Activated naive CD8-positive, alpha-beta T cell treated with anti-CD3 and anti-CD28 coated beads for 36 hours (primary cell): ENCODE results near the gene NATD1. TPM values are rescaled to one million over a fixed set of nuclear protein-coding genes. Genes with fewer than 3 reads are reported as not detected.
"Not testable (repeated sequence)": the region's sequence is repeated elsewhere in the genome, so short reads cannot be mapped to it uniquely, and the experiment has no call there.

Source experiments
- DNase-seq: peaks from one replicate; pipeline ENCODE4 v3.0.0; 2021
- H3K27ac Mint-ChIP-seq: one replicate; pipeline ENCODE4 v1.8.0; 2022; ENCODE audit warnings: mild to moderate bottlenecking, moderate library complexity, mixed read lengths
- H3K27me3 Mint-ChIP-seq: one replicate; pipeline ENCODE4 v1.8.0; 2022; ENCODE audit warnings: mild to moderate bottlenecking, mixed read lengths
- H3K36me3 Mint-ChIP-seq: one replicate; pipeline ENCODE4 v1.8.0; 2021; ENCODE audit warnings: mild to moderate bottlenecking, mixed read lengths
- H3K4me1 Mint-ChIP-seq: one replicate; pipeline ENCODE4 v1.8.0; 2021; ENCODE audit warnings: mixed read lengths
- H3K4me3 Mint-ChIP-seq: one replicate; pipeline ENCODE4 v1.8.0; 2022; ENCODE audit warnings: mild to moderate bottlenecking, moderate library complexity, mixed read lengths
- H3K9me3 Mint-ChIP-seq: one replicate; pipeline ENCODE4 v1.8.0; 2022; ENCODE audit warnings: mixed read lengths
- total RNA-seq, 2 experiments: library from RNA; stranded (reverse); gene quantifications; one replicate each; pipeline ENCODE4 v1.2.3, GENCODE V29; 2021

NATD1 gene
- total RNA-seq, 2 experiments from 2014 or later, result 0.90 to 1.1 TPM

GRCh38 chr17:21231533-21231932, 21.7 kb downstream of the NATD1 start:
- Mint-ChIP-seq H3K27me3 (no peaks in the 10 kb centered on the region), H3K9me3 (no peaks in the 10 kb centered on the region), H3K36me3 (peaks cover 4% of the 10 kb centered on the region), H3K27ac (no peak overlapping the region), H3K4me3 (no peak overlapping the region), H3K4me1 (no peaks in the 10 kb centered on the region)
- DNase-seq, result no peak

GRCh38 chr17:21228845-21229244, 24.4 kb downstream of the NATD1 start:
- peaks cover 4% of the 10 kb centered on the region for H3K36me3 Mint-ChIP-seq
- no peak for DNase-seq
- H3K27ac Mint-ChIP-seq, result no peak overlapping the region
- H3K4me3 Mint-ChIP-seq, result no peak overlapping the region
- no peaks in the 10 kb centered on the region for H3K27me3 Mint-ChIP-seq
- no peaks in the 10 kb centered on the region for H3K9me3 Mint-ChIP-seq
- no peaks in the 10 kb centered on the region for H3K4me1 Mint-ChIP-seq

GRCh38 chr17:21228111-21228510, 25.1 kb downstream of the NATD1 start:
- DNase-seq, result no peak
- H3K36me3 Mint-ChIP-seq, result peaks cover 4% of the 10 kb centered on the region

GRCh38 chr17:21227277-21227676, 25.9 kb downstream of the NATD1 start:
- H3K4me1 Mint-ChIP-seq, H3K4me3 Mint-ChIP-seq, H3K9me3 Mint-ChIP-seq, H3K36me3 Mint-ChIP-seq, H3K27me3 Mint-ChIP-seq, H3K27ac Mint-ChIP-seq, DNase-seq: not testable (repeated sequence)

More at GRCh38 chr17:21228111-21228510, 25.1 kb downstream of the NATD1 start:
- Mint-ChIP-seq H3K27ac (no peak overlapping the region), H3K4me3 (no peak overlapping the region), H3K27me3 (no peaks in the 10 kb centered on the region), H3K9me3 (no peaks in the 10 kb centered on the region), H3K4me1 (no peaks in the 10 kb centered on the region)

- DNase-seq, result no peak
- Mint-ChIP-seq H3K27ac (no peak overlapping the region), H3K27me3 (no peaks in the 10 kb centered on the region), H3K9me3 (no peaks in the 10 kb centered on the region), H3K4me1 (peaks cover 5% of the 10 kb centered on the region), H3K4me3 (no peak overlapping the region), H3K36me3 (peaks cover 19% of the 10 kb centered on the region)
Measured at GRCh38 chr17:21223086-21223485, 30.1 kb downstream of the NATD1 start.

GRCh38 chr17:21218831-21219380, 34.3 kb downstream of the NATD1 start:
- Mint-ChIP-seq H3K27me3 (no peaks in the 10 kb centered on the region), H3K4me3 (no peak overlapping the region), H3K9me3 (no peaks in the 10 kb centered on the region), H3K27ac (no peak overlapping the region), H3K4me1 (peaks cover 36% of the 10 kb centered on the region), H3K36me3 (peaks cover 41% of the 10 kb centered on the region)
- DNase-seq, result no peak

GRCh38 chr17:21218101-21218500, 35.1 kb downstream of the NATD1 start:
- peaks cover 36% of the 10 kb centered on the region for H3K4me1 Mint-ChIP-seq
- peak overlapping the region; percentile 54 for H3K27ac Mint-ChIP-seq
- DNase-seq, result peak; percentile 41
- H3K27me3 Mint-ChIP-seq, result no peaks in the 10 kb centered on the region
- H3K4me3 Mint-ChIP-seq, result no peak overlapping the region
- H3K36me3 Mint-ChIP-seq, result peaks cover 41% of the 10 kb centered on the region
- no peaks in the 10 kb centered on the region for H3K9me3 Mint-ChIP-seq

- no peak for DNase-seq
- no peaks in the 10 kb centered on the region for H3K9me3 Mint-ChIP-seq
- peaks cover 42% of the 10 kb centered on the region for H3K4me1 Mint-ChIP-seq
- H3K4me3 Mint-ChIP-seq, result no peak overlapping the region
- no peaks in the 10 kb centered on the region for H3K27me3 Mint-ChIP-seq
- H3K27ac Mint-ChIP-seq, result no peak overlapping the region
- H3K36me3 Mint-ChIP-seq, result peaks cover 46% of the 10 kb centered on the region
Measured at GRCh38 chr17:21217346-21217745, 35.9 kb downstream of the NATD1 start.

- Mint-ChIP-seq H3K27me3 (no peaks in the 10 kb centered on the region), H3K9me3 (no peaks in the 10 kb centered on the region), H3K4me3 (peak overlapping the region; percentile 89), H3K27ac (peak overlapping the region; percentile 89), H3K4me1 (peaks cover 54% of the 10 kb centered on the region), H3K36me3 (peaks cover 39% of the 10 kb centered on the region)
- DNase-seq, result no peak
Measured at GRCh38 chr17:21215935-21216334, 37.3 kb downstream of the NATD1 start.

- no peaks in the 10 kb centered on the region for H3K27me3 Mint-ChIP-seq
- no peaks in the 10 kb centered on the region for H3K9me3 Mint-ChIP-seq
- peaks cover 62% of the 10 kb centered on the region for H3K4me1 Mint-ChIP-seq
- H3K4me3 Mint-ChIP-seq, result peak overlapping the region; percentile 89
- H3K27ac Mint-ChIP-seq, result peak overlapping the region; percentile 89
- H3K36me3 Mint-ChIP-seq, result peaks cover 42% of the 10 kb centered on the region
- no peak for DNase-seq
Measured at GRCh38 chr17:21214777-21215541, 38.3 kb downstream of the NATD1 start.

GRCh38 chr17:21214015-21214776, 39.0 kb downstream of the NATD1 start, which contains the start of gene TMEM11:
Gene TMEM11 (minus strand): TSS chr17:21214161. CDS start chr17:21214152, 9 bp downstream.
- Mint-ChIP-seq H3K27me3 (no peaks in the 10 kb centered on the region), H3K4me3 (peak within 1 kb of the TSS; percentile 89), H3K9me3 (no peaks in the 10 kb centered on the region), H3K4me1 (peaks cover 64% of the 10 kb centered on the region), H3K36me3 (peaks cover 42% of the 10 kb centered on the region), H3K27ac (peak within 1 kb of the TSS; percentile 93)
- peak; percentile 98 for DNase-seq

- DNase-seq, result peak; percentile 51
- H3K9me3 Mint-ChIP-seq, result no peaks in the 10 kb centered on the region
- no peaks in the 10 kb centered on the region for H3K27me3 Mint-ChIP-seq
- peak overlapping the region; percentile 93 for H3K27ac Mint-ChIP-seq
- H3K4me1 Mint-ChIP-seq, result peaks cover 62% of the 10 kb centered on the region
- H3K36me3 Mint-ChIP-seq, result peaks cover 40% of the 10 kb centered on the region
- H3K4me3 Mint-ChIP-seq, result peak overlapping the region; percentile 89
Measured at GRCh38 chr17:21213638-21214014, 39.6 kb downstream of the NATD1 start.

GRCh38 chr17:21212826-21213637, 40.2 kb downstream of the NATD1 start:
- peak overlapping the region; percentile 93 for H3K27ac Mint-ChIP-seq
- no peak for DNase-seq
- no peaks in the 10 kb centered on the region for H3K9me3 Mint-ChIP-seq
- H3K27me3 Mint-ChIP-seq, result no peaks in the 10 kb centered on the region
- peaks cover 60% of the 10 kb centered on the region for H3K4me1 Mint-ChIP-seq
- H3K4me3 Mint-ChIP-seq, result peak overlapping the region; percentile 89
- peaks cover 37% of the 10 kb centered on the region for H3K36me3 Mint-ChIP-seq

GRCh38 chr17:21211825-21212479, 41.3 kb downstream of the NATD1 start:
- H3K27me3 Mint-ChIP-seq, result no peaks in the 10 kb centered on the region
- no peak overlapping the region for H3K27ac Mint-ChIP-seq
- peaks cover 34% of the 10 kb centered on the region for H3K36me3 Mint-ChIP-seq
- peak overlapping the region; percentile 89 for H3K4me3 Mint-ChIP-seq
- H3K9me3 Mint-ChIP-seq, result no peaks in the 10 kb centered on the region
- DNase-seq, result no peak
- peaks cover 49% of the 10 kb centered on the region for H3K4me1 Mint-ChIP-seq
